PC-3 (cell line): ENCODE data around the gene BCL2L15. TPM values are rescaled to one million over a fixed set of nuclear protein-coding genes. Genes with fewer than 3 reads are reported as not detected.

Experiments
- ATAC-seq: fragments of 200-7000 bp; cut with Tn5 transposase; 2 replicates; pipeline ENCODE4 v1.9.1; 2020; ENCODE audit warnings: mild to moderate bottlenecking, moderate library complexity
- BruUV-seq: library from RNA; stranded (reverse); fragments of 400-500 nt; replicated peaks from 2 replicates; lab custom pipeline; 2021; lab: Mats Ljungman, UMichigan
- CTCF ChIA-PET: fragments of 300-600 bp; sonication (Branson Sonifier 250); formaldehyde crosslinking; loops from one replicate; lab custom pipeline; 2022; ENCODE audit warnings: antibody characterized with exemption; lab: Charles Lee
- POLR2A ChIA-PET: fragments of 300-600 bp; sonication (Branson Sonifier 250); formaldehyde crosslinking; loops from one replicate; lab custom pipeline; 2022; ENCODE audit warnings: antibody characterized with exemption; ENCODE audit not compliant: unreplicated experiment; lab: Charles Lee
- DNase-seq: peaks from one replicate; pipeline ENCODE4 v3.0.0-alpha.2; 2015
- H2AFZ ChIP-seq: fragments of 300-600 bp; sonication (generic); 2 replicates; pipeline ENCODE4 v1.6.0; 2016; ENCODE audit warnings: antibody characterized with exemption, low read length
- H3F3A ChIP-seq: fragments of 300-600 bp; sonication (generic); one replicate; pipeline ENCODE4 v1.6.0; 2017; ENCODE audit warnings: antibody characterized with exemption, low read length, control low read depth, mild to moderate bottlenecking; ENCODE audit not compliant: unreplicated experiment
- H3K27ac ChIP-seq: fragments of 300-600 bp; sonication (generic); 2 replicates; pipeline ENCODE4 v1.5.1; 2016; ENCODE audit warnings: mild to moderate bottlenecking, low read length
- H3K27me3 ChIP-seq: fragments of 300-600 bp; sonication (generic); 2 replicates; pipeline ENCODE4 v1.6.1; 2016; ENCODE audit warnings: low read length, mixed read lengths
- H3K36me3 ChIP-seq: fragments of 300-600 bp; sonication (generic); 2 replicates; pipeline ENCODE4 v1.6.1; 2016; ENCODE audit warnings: low read depth, mixed run types, low read length, mixed read lengths
- H3K4me1 ChIP-seq: fragments of 300-600 bp; sonication (generic); 2 replicates; pipeline ENCODE4 v1.5.1; 2016; ENCODE audit warnings: low read length; ENCODE audit not compliant: insufficient read depth
- H3K4me2 ChIP-seq: fragments of 300-600 bp; sonication (generic); 2 replicates; pipeline ENCODE4 v1.6.0; 2016; ENCODE audit warnings: low read length
- H3K4me3 ChIP-seq: fragments of 300-600 bp; sonication (generic); 2 replicates; pipeline ENCODE4 v1.5.1; 2016; ENCODE audit warnings: mild to moderate bottlenecking, low read length, mixed read lengths
- H3K79me2 ChIP-seq: fragments of 300-600 bp; sonication (generic); 2 replicates; pipeline ENCODE4 v1.6.1; 2017; ENCODE audit warnings: low read length, mixed read lengths
- H3K9ac ChIP-seq: fragments of 300-600 bp; sonication (generic); 2 replicates; pipeline ENCODE4 v1.6.0; 2016; ENCODE audit warnings: mild to moderate bottlenecking, low read length
- H3K9me2 ChIP-seq: fragments of 300-600 bp; sonication (generic); replicated peaks from 2 replicates; pipeline ENCODE4 v1.6.1; 2016; ENCODE audit warnings: mixed run types, low read length, mixed read lengths
- H3K9me3 ChIP-seq: fragments of 300-600 bp; sonication (generic); 2 replicates; pipeline ENCODE4 v1.6.1; 2016; ENCODE audit warnings: low read length, mixed read lengths
- H4K20me1 ChIP-seq: fragments of 300-600 bp; sonication (generic); 2 replicates; pipeline ENCODE4 v1.6.1; 2016; ENCODE audit warnings: low read length, mixed read lengths
- EZH2 ChIP-seq: fragments of 300-600 bp; sonication (generic); IDR thresholded peaks from one replicate; pipeline ENCODE4 v1.6.1; 2017; ENCODE audit warnings: antibody characterized with exemption, mild to moderate bottlenecking, low read length; ENCODE audit not compliant: unreplicated experiment
- EZH2phosphoT487 ChIP-seq: fragments of 300-600 bp; sonication (generic); IDR thresholded peaks from 2 replicates; pipeline ENCODE4 v1.6.1; 2018; ENCODE audit warnings: mild to moderate bottlenecking, antibody characterized with exemption, low read length, borderline replicate concordance
- intact Hi-C: fragments of 100-400 bp; cut with micrococcal nuclease; formaldehyde crosslinking; loops from 2 replicates; pipeline ENCODE4 v1.9.0; 2023
- total RNA-seq: library from RNA; depleted of rRNA; stranded (reverse); fragments of >200 nt; gene quantifications from 2 replicates; pipeline ENCODE4 v1.2.3, GENCODE V29; 2014
- TF ChIP-seq, protein P1 (sequence below): fragments of 300-600 bp; sonication (generic); conservative IDR thresholded peaks from 2 replicates; pipeline ENCODE4 v1.5.1; 2017; ENCODE audit warnings: antibody characterized with exemption, low read depth, mild to moderate bottlenecking, low read length

BCL2L15 gene
- total RNA-seq, 1 experiment from 2014 or later = 0.29 TPM

DNA sequence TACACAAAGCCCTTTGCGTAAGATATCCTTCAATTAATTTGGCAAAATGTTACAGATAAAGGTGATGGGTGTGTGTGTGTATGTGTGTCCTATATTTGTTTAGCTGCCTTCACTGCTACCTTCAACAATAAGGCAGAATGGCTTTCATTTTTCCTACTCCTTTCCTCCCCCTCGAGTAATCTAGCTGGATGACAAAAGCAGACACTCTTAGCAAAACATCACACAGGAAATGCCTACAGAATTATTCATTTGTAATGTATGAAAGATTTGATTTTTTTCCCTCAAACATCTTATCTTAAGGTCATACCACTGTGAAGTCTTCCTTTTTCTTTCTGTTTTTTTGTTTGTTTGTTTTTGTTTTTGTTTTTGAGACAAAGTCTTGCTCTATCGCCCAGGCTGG, 26.5 kb downstream of the BCL2L15 start:
- H3K36me3 ChIP-seq = no peaks in the 10 kb centered on the region
- no peak overlapping the region for H3K4me3 ChIP-seq
- BruUV-seq = no TSS peak
- no peaks in the 10 kb centered on the region for H3F3A ChIP-seq
- peak overlapping the region; percentile 72 for H2AFZ ChIP-seq
- peak; percentile 69 for ATAC-seq
- no peaks in the 10 kb centered on the region for H4K20me1 ChIP-seq
- intact Hi-C loops = no loop called here
- H3K27me3 ChIP-seq = no peaks in the 10 kb centered on the region
- TF ChIP-seq EZH2phosphoT487 = no peak
- TF ChIP-seq, protein P1, sequence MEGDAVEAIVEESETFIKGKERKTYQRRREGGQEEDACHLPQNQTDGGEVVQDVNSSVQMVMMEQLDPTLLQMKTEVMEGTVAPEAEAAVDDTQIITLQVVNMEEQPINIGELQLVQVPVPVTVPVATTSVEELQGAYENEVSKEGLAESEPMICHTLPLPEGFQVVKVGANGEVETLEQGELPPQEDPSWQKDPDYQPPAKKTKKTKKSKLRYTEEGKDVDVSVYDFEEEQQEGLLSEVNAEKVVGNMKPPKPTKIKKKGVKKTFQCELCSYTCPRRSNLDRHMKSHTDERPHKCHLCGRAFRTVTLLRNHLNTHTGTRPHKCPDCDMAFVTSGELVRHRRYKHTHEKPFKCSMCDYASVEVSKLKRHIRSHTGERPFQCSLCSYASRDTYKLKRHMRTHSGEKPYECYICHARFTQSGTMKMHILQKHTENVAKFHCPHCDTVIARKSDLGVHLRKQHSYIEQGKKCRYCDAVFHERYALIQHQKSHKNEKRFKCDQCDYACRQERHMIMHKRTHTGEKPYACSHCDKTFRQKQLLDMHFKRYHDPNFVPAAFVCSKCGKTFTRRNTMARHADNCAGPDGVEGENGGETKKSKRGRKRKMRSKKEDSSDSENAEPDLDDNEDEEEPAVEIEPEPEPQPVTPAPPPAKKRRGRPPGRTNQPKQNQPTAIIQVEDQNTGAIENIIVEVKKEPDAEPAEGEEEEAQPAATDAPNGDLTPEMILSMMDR = no peak
- TF ChIP-seq EZH2 = no peak
- peak; percentile 44 for DNase-seq
- CTCF ChIA-PET = no interaction called here
- H3K4me1 ChIP-seq = peaks cover 13% of the 10 kb centered on the region
- no peak overlapping the region for H3K27ac ChIP-seq
- peak overlapping the region; percentile 61 for H3K4me2 ChIP-seq
- H3K9ac ChIP-seq = no peak overlapping the region
- H3K9me2 ChIP-seq = no peaks in the 10 kb centered on the region
- POLR2A ChIA-PET = no interaction called here
- H3K79me2 ChIP-seq = no peaks in the 10 kb centered on the region
- no peaks in the 10 kb centered on the region for H3K9me3 ChIP-seq

DNA sequence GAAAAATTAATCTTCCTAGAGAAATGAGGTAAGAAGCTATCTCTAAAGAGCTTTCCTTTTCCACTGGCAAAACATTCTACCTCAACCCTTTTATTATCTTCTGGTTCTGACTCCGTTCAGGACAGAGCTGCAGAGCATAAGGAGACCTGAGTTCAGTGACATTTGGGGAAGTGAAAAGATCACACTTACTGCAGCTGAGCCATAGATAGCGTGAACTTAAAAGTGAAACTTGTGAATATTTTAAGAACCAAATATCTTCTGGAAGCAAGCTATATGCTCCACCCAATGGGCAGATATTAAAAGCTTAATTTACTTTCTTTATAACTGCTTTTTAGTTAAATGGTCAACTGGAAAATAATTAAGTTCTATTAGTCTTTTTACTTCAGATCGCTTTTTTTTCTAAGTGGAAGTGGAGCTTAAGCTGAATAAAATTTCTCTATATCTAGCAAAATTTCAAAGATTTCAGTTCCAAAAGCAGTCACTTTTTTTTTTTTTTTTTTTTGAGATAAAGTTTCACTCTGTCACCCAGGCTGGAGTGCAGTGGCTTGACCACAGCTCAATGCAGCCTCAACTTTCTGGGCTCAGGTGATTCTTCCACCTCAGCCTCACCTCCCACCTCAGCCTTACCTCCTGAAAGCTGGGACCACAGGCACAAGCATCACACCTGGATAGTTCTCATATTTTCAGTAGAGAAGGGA, 27.8 kb downstream of the BCL2L15 start:
- Histone ChIP-seq H4K20me1 (no peaks in the 10 kb centered on the region), H2AFZ (no peak overlapping the region), H3K4me1 (peaks cover 13% of the 10 kb centered on the region), H3K4me2 (no peak overlapping the region), H3K9me3 (no peaks in the 10 kb centered on the region), H3K9me2 (no peaks in the 10 kb centered on the region), H3K27me3 (no peaks in the 10 kb centered on the region), H3K79me2 (no peaks in the 10 kb centered on the region), H3K4me3 (no peak overlapping the region), H3F3A (no peaks in the 10 kb centered on the region), H3K9ac (no peak overlapping the region), H3K27ac (no peak overlapping the region), H3K36me3 (no peaks in the 10 kb centered on the region)
- TF ChIP-seq, protein P1 = no peak
- TF ChIP-seq EZH2phosphoT487 = no peak
- TF ChIP-seq EZH2 = no peak
- no TSS peak for BruUV-seq
- ChIA-PET CTCF (no interaction called here), POLR2A (no interaction called here)
- intact Hi-C loops = no loop called here
- ATAC-seq (no peak), DNase-seq (no peak)

DNA sequence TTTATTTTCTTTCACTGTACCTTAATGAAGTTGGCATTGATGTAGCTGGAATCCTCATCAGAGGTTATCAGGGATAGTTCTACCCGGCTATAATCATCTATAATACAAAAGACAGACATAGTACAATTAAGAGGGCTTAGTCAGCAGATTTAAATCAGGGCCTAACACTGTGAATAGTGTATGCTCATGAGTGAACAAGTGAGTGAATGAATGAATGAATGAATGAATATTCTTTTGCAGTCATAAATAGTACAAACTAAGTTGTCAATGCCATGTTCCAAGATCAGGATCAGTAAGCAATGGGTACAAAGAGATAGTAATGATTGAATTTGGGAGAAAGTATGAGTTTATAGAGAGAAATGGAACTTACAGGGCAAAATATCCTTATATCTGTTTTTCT, 28.4 kb downstream of the BCL2L15 start:
- no peak for DNase-seq
- no peaks in the 10 kb centered on the region for H3K9me2 ChIP-seq
- no peak overlapping the region for H3K4me3 ChIP-seq
- TF ChIP-seq EZH2phosphoT487 (no peak), EZH2 (no peak)
- TF ChIP-seq, protein P1 = no peak
- intact Hi-C loops = no loop called here
- peaks cover 13% of the 10 kb centered on the region for H3K4me1 ChIP-seq
- ChIA-PET CTCF (no interaction called here), POLR2A (no interaction called here)
- no peaks in the 10 kb centered on the region for H3K27me3 ChIP-seq
- no peaks in the 10 kb centered on the region for H4K20me1 ChIP-seq
- no peak for ATAC-seq
- no peaks in the 10 kb centered on the region for H3K9me3 ChIP-seq
- no peaks in the 10 kb centered on the region for H3K79me2 ChIP-seq
- H3F3A ChIP-seq = no peaks in the 10 kb centered on the region
- BruUV-seq = no TSS peak
- no peak overlapping the region for H2AFZ ChIP-seq
- H3K36me3 ChIP-seq = no peaks in the 10 kb centered on the region
- H3K27ac ChIP-seq = no peak overlapping the region
- no peak overlapping the region for H3K9ac ChIP-seq
- no peak overlapping the region for H3K4me2 ChIP-seq
